ENCODE data around the gene STK32C.

- TF ChIP-seq BACH2 (CRISPR knock-in tag; IDR thresholded peaks at IDR 0.05; ENCODE audit: borderline replicate concordance) (no peak), CREB5 (CRISPR knock-in tag; IDR thresholded peaks at IDR 0.05; ENCODE audit: low read depth) (no peak), PATZ1 (CRISPR knock-in tag; IDR thresholded peaks at IDR 0.05; ENCODE audit: borderline replicate concordance) (no peak), ARNTL (CRISPR knock-in tag; IDR thresholded peaks at IDR 0.05; ENCODE audit: borderline replicate concordance, low read depth) (no peak)
These were observed 66.7 kb downstream of the STK32C start for GRCh38 chr10:132241086-132241485.

Data from SK-N-SH treated with all-trans-retinoic acid at 6 μM for 48 hours (cell line).